ENCODE measurements around the gene SLC25A19. TPM values are rescaled to one million over a fixed set of nuclear protein-coding genes. Genes with fewer than 3 reads are reported as not detected.

SLC25A19 gene
- total RNA-seq, 1 experiment from 2014 or later = 29.8 TPM

- ChIA-PET CTCF (no interaction called here), POLR2A (no interaction called here)
- intact Hi-C loops (cut with micrococcal nuclease; ENCODE audit: unreplicated experiment) = no loop called here
- Mint-ChIP-seq H3K27ac (ENCODE audit: unreplicated experiment) (no peak overlapping the region), H3K9me3 (ENCODE audit: unreplicated experiment) (no peaks in the 10 kb centered on the region), H3K36me3 (ENCODE audit: insufficient read depth, unreplicated experiment) (peaks cover 61% of the 10 kb centered on the region), H3K4me3 (ENCODE audit: unreplicated experiment) (no peak overlapping the region), H3K4me1 (ENCODE audit: low read depth, unreplicated experiment) (peaks cover 13% of the 10 kb centered on the region), H3K27me3 (ENCODE audit: insufficient read depth, unreplicated experiment) (no peaks in the 10 kb centered on the region)
- no peaks in the 10 kb centered on the region for H3K9me3 ChIP-seq
- TF ChIP-seq CTCF (IDR thresholded peaks at IDR 0.05; ENCODE audit: insufficient read depth in 1 of 2, low read depth in 1 of 2, low read length in 1 of 2, severe bottlenecking in 1 of 2, unreplicated experiment in 1 of 2) = no peak
- H3K36me3 ChIP-seq (ENCODE audit: control insufficient read depth, insufficient read depth, low read length) = peaks cover 4% of the 10 kb centered on the region
- H3K4me3 ChIP-seq (ENCODE audit: low read depth, low read length) = no peak overlapping the region
- no TSS peak for BruUV-seq (replicated peaks)
- DNase-seq = no peak
- H3K27me3 ChIP-seq (replicated peaks; ENCODE audit: control insufficient read depth, insufficient read depth, low read length) = no peaks in the 10 kb centered on the region
- peaks cover 13% of the 10 kb centered on the region for H3K4me1 ChIP-seq
These were observed 44.9 kb downstream of the SLC25A19 start for GRCh38 chr17:75244133-75244866.

DNA sequence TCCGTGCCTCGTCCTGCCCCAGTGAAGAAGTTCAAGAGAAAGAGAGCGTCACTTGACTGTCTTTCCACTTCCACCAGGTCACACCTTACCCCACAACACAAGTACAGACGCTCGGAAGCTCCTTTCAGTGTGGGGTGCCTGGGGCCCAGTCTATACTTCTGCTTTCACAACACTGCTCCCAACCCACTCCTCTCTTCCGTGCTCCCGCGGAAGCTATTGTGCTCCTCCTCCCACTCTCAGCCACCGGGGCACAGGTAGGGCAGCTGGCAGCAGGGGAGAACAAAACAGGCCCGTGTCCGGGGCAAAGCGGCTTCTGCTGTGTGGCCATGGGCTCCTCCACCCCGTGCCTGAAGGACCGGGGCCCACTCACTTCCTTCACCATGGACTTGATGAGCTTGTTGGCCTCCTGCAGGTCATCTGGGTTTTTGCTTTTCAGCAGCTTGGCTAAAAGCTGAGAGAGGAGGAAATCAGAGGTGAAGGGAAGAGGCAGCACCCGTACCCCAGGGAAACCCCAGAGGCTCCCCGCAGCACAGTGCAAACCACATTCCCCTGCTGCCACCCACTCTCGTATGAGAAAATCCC lies 46.7 kb downstream of the SLC25A19 start:
- peaks cover 76% of the 10 kb centered on the region for H3K36me3 Mint-ChIP-seq (ENCODE audit: insufficient read depth, unreplicated experiment)
- CTCF ChIA-PET = no interaction called here
- H3K27ac Mint-ChIP-seq (ENCODE audit: unreplicated experiment) = no peak overlapping the region
- H3K27me3 Mint-ChIP-seq (ENCODE audit: insufficient read depth, unreplicated experiment) = no peaks in the 10 kb centered on the region
- intact Hi-C loops (cut with micrococcal nuclease; ENCODE audit: unreplicated experiment) = no loop called here
- H3K4me3 Mint-ChIP-seq (ENCODE audit: unreplicated experiment) = no peak overlapping the region
- POLR2A ChIA-PET = interaction anchor here (0.6 kb wide), 1 partner anchor 215 kb away, joined by 3 read pairs; no protein-coding TSS in a partner anchor
- H3K36me3 ChIP-seq (ENCODE audit: control insufficient read depth, insufficient read depth, low read length) = peaks cover 7% of the 10 kb centered on the region
- H3K9me3 Mint-ChIP-seq (ENCODE audit: unreplicated experiment) = no peaks in the 10 kb centered on the region
- H3K27me3 ChIP-seq (replicated peaks; ENCODE audit: control insufficient read depth, insufficient read depth, low read length) = no peaks in the 10 kb centered on the region
- H3K4me1 ChIP-seq = peaks cover 16% of the 10 kb centered on the region
- no peak for DNase-seq
- no peak for TF ChIP-seq CTCF (IDR thresholded peaks at IDR 0.05; ENCODE audit: insufficient read depth in 1 of 2, low read depth in 1 of 2, low read length in 1 of 2, severe bottlenecking in 1 of 2, unreplicated experiment in 1 of 2)
- no peaks in the 10 kb centered on the region for H3K9me3 ChIP-seq
- no TSS peak for BruUV-seq (replicated peaks)
- H3K4me1 Mint-ChIP-seq (ENCODE audit: low read depth, unreplicated experiment) = peaks cover 19% of the 10 kb centered on the region
- H3K4me3 ChIP-seq (ENCODE audit: low read depth, low read length) = no peak overlapping the region

- no peak overlapping the region for H3K4me3 ChIP-seq (ENCODE audit: low read depth, low read length)
- ChIA-PET POLR2A (interaction anchor here (0.6 kb wide), 1 partner anchor 215 kb away, joined by 3 read pairs; no protein-coding TSS in a partner anchor), CTCF (interaction anchor here (0.8 kb wide), 1 partner anchor 29 kb away, joined by 3 read pairs; the partner anchor contains the start of gene MIF4GD)
- TF ChIP-seq CTCF (IDR thresholded peaks at IDR 0.05; ENCODE audit: insufficient read depth in 1 of 2, low read depth in 1 of 2, low read length in 1 of 2, severe bottlenecking in 1 of 2, unreplicated experiment in 1 of 2) = no peak
- peaks cover 10% of the 10 kb centered on the region for H3K36me3 ChIP-seq (ENCODE audit: control insufficient read depth, insufficient read depth, low read length)
- H3K4me3 Mint-ChIP-seq (ENCODE audit: unreplicated experiment) = no peak overlapping the region
- peaks cover 19% of the 10 kb centered on the region for H3K4me1 Mint-ChIP-seq (ENCODE audit: low read depth, unreplicated experiment)
- peaks cover 76% of the 10 kb centered on the region for H3K36me3 Mint-ChIP-seq (ENCODE audit: insufficient read depth, unreplicated experiment)
- intact Hi-C loops (cut with micrococcal nuclease; ENCODE audit: unreplicated experiment) = no loop called here
- no TSS peak for BruUV-seq (replicated peaks)
- peaks cover 16% of the 10 kb centered on the region for H3K4me1 ChIP-seq
- H3K27ac Mint-ChIP-seq (ENCODE audit: unreplicated experiment) = no peak overlapping the region
- H3K27me3 Mint-ChIP-seq (ENCODE audit: insufficient read depth, unreplicated experiment) = no peaks in the 10 kb centered on the region
- no peak for DNase-seq
- no peaks in the 10 kb centered on the region for H3K27me3 ChIP-seq (replicated peaks; ENCODE audit: control insufficient read depth, insufficient read depth, low read length)
- no peaks in the 10 kb centered on the region for H3K9me3 Mint-ChIP-seq (ENCODE audit: unreplicated experiment)
- no peaks in the 10 kb centered on the region for H3K9me3 ChIP-seq
These were observed 47.2 kb downstream of the SLC25A19 start for GRCh38 chr17:75241996-75242460.
